GM21576 (cell line): ENCODE results near the gene SHPK.

Source experiments
- ATAC-seq: cut with Tn5 transposase; IDR thresholded peaks from one replicate; pipeline ENCODE4 v1.9.1; 2021; ENCODE audit warnings: mild to moderate bottlenecking, moderate library complexity; ENCODE audit not compliant: unreplicated experiment

SHPK gene

GRCh38 chr17:3636154-3636907, at the start of gene SHPK, which contains the start of gene CTNS:
Gene SHPK, minus strand, starts transcription at chr17:3636250. Its CDS starts 31 bp downstream, at chr17:3636219.
Gene CTNS, plus strand, starts transcription at chr17:3636760. Its CDS starts 3,447 bp downstream, at chr17:3640207.
- peak; percentile 90 for ATAC-seq

- no peak for ATAC-seq
These were observed 49.1 kb upstream of the SHPK start for GRCh38 chr17:3685174-3685573.

- ATAC-seq = no peak
These were observed 47.0 kb upstream of the SHPK start for GRCh38 chr17:3683054-3683511.

GRCh38 chr17:3682033-3682432, 46.0 kb upstream of the SHPK start:
- no peak for ATAC-seq

- ATAC-seq = no peak
These were observed 45.5 kb upstream of the SHPK start for GRCh38 chr17:3681565-3681964.

GRCh38 chr17:3681057-3681456, 45.0 kb upstream of the SHPK start:
- ATAC-seq = no peak

GRCh38 chr17:3679531-3680126, 43.6 kb upstream of the SHPK start:
- no peak for ATAC-seq

GRCh38 chr17:3678821-3679530, 42.9 kb upstream of the SHPK start:
- no peak for ATAC-seq

- ATAC-seq = no peak
These were observed 42.2 kb upstream of the SHPK start for GRCh38 chr17:3678095-3678820.

GRCh38 chr17:3675886-3676285, 39.8 kb upstream of the SHPK start:
- no peak for ATAC-seq

GRCh38 chr17:3672571-3672970, 36.5 kb upstream of the SHPK start:
- ATAC-seq = no peak

- no peak for ATAC-seq
These were observed 33.5 kb upstream of the SHPK start for GRCh38 chr17:3669548-3669947.

- ATAC-seq = no peak
These were observed 33.0 kb upstream of the SHPK start for GRCh38 chr17:3669085-3669347.

- ATAC-seq = peak; percentile 83
These were observed 32.4 kb upstream of the SHPK start, which contains the start of the genes EMC6 and TAX1BP3 for GRCh38 chr17:3668279-3669084. Gene EMC6, plus strand, starts transcription at chr17:3668812. Its CDS starts 335 bp downstream, at chr17:3669147. Gene TAX1BP3, minus strand, starts transcription at chr17:3668578. Its CDS starts 52 bp downstream, at chr17:3668526.

- ATAC-seq = peak; percentile 15
These were observed 31.6 kb upstream of the SHPK start for GRCh38 chr17:3667366-3668278.

GRCh38 chr17:3666516-3666915, 30.5 kb upstream of the SHPK start:
- ATAC-seq = no peak

GRCh38 chr17:3665834-3666233, 29.8 kb upstream of the SHPK start:
- ATAC-seq = no peak

GRCh38 chr17:3663102-3664011, 27.3 kb upstream of the SHPK start:
- ATAC-seq = no peak
